Fibroblast of upper back skin (primary cell): Measurements from ENCODE around the gene STOM.

Source experiments
- DNase-seq: peaks from one replicate; pipeline ENCODE4 v3.0.0-alpha.2; 2013

The STOM gene

DNA sequence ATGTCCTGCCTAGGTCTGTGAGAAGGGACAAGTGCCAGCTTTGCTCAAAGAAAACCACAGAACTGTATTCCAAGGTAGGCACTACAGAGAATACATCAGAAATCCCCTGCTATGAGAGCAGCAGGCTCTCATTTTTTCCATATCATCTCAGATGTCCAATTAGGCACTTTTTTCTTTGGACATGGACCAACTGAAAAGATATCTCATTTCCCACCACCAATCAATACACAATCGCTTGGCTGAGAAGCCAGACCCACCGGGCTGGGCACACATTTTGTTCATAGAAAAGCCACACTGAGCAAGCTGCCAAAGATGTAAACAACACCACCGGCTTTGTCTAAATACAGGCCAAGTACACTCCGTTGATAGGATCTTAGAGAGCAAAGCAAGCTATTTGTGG lies 25.9 kb downstream of the STOM start:
- no peak for DNase-seq

DNA sequence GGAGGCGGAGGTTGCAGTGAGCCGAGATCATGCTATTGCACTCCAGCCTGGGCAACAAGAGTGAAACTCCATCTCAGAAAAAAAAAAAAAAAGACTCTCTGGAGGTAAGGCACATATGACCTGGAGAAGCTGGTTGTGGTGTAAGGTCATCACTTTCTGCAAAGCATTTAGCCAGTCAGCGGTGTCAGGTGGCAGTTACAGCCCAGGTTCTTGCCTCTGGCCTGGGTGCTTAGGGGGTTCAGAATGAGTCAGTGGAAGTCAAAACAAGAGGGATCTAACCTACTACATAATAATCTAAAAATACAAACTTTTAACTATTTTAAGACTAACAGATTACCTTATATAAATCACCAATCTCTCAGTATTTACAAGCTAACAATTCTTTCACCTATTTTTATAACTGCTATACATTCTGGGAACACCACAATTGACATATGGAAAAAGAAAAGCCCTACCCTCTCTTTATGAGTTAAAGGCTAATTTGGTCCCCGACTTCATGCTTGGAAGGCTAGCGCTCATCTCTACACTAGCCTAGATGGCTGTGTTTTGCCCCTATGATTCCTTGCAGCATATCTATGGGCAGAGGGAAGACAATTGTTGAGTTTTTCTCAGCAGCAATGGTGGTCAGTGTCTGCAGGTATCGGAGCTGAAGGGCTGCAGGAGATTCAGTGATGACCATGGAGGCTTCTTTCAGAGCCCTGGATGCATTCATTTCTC lies 29.2 kb downstream of the STOM start:
- no peak for DNase-seq

DNA sequence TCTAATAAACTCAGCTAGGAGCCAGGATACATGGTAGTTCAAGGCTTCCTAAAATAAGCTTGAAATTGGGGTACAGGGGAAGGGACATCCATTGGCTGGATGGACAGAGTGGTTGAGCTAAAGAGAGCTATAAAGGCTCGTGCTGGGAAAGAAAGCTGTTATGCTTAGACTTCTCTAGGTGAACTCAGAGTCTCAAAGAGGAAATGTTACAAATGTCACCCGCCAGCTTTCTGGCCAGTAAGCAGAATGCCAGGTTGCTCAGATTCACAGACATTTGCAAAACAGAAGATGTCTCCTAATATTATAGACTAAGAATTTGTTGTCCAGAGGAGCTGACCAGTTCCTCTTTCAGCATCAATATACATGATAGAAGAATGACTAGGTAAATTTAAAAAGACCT lies 30.6 kb downstream of the STOM start:
- no peak for DNase-seq

DNA sequence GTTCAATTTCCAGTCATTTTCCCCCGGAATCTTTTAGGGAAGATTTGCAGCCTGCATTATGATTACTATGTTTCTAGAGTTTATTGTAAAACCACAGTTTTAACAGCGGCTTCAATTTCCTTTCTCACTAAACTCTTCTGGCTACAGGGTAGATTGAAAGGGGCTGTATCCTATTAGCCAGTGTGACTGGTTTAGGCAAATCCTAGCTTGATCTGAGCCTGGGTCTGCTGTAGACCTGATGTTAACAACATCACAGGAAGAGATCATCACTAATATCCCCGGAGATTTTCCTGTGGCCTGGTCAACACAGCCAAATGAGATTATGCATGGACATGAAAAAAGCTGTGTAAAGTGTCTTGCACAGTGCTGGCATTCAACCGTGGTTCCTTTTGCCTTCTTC lies 33.4 kb downstream of the STOM start:
- DNase-seq: no peak

DNA sequence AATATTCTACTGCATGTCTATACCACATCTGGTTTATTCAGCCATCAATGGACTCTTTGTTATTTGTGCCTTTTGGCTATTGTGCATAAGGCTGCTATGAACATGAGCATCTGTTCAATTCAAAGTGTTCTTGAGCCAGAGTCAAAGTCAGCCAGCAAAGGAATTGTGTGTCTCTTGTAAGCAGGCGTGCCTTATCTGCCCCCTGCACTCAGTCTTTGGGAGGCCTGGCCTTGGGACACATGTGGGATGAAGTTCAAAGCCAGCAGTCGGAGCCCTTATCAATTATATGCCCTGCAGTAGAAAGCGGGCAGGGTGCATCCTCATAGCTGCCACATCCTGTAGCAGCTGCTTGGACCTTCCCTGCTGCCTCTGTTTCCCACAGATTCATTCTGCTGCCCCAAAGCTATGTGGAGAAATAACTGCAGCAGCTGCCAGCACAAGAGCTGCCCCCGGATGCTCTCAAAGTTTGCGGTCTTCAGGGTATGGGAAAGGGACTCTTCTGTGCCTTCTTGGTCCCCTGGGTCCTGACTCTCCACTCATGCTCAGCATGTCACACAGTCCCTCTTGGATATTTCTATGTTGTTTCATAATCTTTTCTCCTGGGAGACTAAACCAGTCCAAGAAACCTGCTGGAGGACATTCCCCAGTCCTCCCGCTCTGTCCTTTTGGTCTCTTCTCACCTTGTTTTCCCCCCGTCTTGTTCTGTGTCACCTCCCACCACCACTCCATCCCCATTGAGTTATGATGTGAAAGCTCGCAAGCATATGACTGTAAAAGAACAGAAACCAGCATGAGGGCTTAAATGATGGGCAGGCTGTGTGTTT lies 35.9 kb downstream of the STOM start:
- DNase-seq: no peak

DNA sequence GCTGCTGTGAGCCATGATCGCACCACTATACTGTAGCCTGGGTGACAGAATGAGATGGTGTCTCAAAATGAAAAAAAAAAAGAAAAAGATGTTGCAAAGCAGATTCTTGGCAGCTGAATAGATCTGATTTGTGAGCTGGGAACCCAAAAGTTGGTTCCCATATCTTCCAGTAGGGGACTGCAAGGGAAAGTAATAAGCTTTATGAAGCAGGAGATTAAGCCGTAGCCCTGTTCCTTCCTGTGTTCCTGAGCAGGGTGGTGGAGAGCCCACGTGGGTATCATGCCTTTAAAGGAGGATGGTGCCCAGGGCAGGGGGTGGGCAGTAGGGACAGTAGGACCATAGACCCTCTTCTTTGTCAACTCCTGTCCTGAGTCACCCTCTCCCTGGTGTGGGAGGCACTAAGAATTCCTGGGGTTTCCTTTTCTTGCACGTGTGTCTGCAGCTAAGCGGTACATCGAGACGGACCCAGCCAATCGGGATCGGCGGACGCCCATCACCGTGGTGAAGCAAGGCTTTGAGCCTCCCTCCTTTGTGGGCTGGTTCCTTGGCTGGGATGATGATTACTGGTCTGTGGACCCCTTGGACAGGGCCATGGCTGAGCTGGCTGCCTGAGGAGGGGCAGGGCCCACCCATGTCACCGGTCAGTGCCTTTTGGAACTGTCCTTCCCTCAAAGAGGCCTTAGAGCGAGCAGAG lies 37.9 kb downstream of the STOM start:
- peak; percentile 58 for DNase-seq

DNA sequence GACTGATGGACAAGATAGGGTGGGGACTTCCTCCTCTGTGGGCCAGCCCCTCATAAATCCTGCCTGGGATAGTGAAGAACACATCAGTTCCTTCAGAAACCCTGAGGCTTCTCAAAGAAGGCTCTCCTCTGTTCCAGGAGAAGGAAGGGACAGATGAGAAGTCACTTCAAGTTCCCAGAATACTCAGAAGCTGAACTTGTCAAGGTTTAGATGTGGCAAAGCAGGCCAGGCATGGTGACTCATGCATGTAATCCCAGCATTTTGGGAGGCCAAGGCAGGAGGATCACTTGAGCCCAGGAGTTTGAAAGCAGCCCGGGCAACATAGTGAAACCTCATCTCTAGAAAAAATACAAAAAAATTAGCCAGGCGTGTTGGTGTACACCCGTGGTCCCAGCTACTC lies 38.5 kb downstream of the STOM start:
- DNase-seq: no peak

DNA sequence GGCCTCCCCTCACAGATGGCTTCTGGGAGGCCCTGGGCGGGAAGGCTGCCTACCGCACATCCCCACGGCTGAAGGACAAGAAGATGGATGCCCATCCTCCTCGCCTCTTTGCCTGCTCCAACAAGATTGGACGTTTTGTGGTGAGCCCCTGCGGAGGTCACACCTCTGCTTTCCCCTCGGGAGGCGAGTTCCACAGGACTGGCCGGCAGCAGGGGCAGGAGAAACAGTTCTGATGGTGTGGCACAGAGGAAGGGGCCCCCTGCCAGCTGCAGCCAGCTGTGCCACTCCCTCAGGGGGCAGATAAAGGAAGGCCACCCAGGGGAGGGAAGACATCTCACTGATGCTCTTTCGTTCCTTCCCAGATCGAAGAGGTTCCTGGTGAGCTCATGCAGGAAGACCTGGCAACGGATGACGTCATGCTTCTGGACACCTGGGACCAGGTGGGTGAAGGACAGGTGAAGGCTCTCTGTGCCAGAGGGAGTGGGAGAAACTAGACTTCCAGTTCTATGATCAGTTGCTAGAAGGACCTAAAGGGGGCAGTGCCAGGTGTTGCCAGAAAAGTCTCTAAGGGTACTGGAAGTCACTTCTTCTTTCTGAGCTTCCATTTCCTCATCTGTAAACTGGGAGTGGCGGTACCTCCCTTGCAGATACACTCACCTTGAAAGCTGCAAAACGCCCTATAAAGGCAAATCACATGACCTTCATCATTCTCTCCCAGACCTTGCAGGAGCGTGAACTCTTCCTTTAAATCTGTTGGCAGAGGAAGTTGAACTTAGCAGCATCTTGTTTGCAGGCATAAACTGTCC lies 41.0 kb downstream of the STOM start:
- no peak for DNase-seq

DNA sequence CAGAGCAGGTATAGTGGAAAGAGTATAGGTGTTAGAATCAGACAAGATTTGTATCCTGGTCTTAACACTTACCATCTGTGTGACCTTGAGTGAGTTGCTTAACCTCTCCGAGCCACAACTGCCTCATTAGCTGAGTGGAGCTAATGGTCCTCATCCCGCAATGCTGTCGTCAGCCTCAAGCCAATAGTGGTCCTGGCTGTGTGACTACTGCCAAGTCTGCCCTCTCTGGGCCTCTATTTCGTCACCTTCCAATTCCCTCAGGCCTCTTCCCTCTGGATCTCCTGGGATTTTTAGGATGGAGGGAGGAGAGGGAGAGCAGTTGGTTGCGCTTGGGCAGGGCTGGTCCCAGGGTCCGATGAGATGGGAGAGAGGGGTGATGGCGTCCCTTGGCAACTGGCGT lies 41.6 kb downstream of the STOM start:
- no peak for DNase-seq

DNA sequence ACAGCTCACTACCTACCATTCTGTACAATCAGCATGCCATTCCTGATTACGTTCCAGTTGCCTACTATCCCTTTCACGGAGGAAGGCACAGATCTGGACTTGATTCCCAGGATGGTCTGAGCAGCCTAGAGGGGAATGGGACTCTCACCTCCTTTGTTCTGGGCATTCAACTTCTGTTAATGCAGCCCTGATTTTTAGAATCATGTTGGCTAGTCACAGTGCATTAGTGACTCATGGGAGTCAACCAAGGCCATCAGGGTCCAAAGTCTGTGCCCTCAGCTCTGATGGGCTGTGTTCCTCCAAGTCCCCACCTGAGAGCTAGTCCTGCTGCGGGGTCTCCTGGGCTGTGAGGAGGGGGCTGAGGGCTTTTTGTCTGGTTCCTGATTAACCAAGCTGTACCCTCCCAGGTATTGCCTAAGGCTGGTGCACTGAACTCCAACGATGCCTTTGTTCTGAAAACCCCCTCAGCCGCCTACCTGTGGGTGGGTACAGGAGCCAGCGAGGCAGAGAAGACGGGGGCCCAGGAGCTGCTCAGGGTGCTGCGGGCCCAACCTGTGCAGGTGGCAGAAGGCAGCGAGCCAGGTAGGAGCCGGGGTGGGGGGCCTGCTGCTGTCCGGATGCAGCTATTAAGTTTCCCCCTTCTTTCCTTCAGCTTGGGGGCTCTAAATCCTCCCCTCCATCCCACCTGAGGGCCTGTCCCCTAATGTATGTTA lies 43.0 kb downstream of the STOM start:
- no peak for DNase-seq

DNA sequence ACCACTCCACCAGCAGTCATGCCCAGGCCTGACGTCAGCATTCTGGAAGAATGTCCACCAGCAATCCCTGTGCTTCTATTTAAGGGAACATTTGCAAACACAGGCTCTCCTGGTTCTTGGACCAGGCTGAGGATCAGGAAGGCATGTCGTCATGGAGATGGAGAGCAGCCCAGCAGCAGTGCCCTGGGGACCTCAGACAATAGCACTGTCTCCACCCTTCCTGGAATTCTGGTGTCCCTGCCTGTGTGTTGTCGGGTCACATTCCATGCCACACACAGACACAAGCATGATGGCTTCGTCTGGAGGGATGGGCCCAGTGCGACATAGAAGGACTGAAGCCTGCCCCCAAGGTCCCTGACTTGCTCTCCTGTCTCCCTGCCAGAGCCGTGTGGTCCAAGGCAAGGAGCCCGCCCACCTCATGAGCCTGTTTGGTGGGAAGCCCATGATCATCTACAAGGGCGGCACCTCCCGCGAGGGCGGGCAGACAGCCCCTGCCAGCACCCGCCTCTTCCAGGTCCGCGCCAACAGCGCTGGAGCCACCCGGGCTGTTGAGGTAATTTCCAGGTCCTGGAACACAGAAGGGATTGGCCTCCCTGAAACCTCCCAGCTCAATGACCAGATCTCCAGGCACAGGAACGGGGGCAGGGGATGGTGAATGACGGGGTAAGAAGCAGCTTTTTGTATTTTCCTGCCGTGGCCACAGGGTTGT lies 43.8 kb downstream of the STOM start:
- DNase-seq: peak; percentile 72

DNA sequence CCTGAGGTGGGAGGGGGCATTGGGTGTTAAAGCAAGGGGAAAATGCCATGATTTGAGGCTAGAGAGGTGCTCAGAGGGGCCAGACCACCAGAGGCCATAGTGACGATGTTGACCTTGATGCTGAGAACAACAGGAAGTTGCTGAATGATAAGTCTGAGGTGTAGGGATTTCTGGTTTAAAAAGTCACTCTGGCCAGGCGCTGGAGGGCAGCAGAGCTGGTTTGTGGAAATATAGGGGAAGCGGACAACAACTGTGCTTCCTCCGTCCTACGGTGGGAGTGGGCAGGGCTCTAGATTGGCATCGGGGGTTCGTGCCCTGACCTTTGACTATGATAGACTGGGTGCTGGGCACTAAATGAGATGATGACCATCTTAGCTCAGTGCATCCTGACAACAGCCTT lies 44.7 kb downstream of the STOM start:
- no peak for DNase-seq

DNA sequence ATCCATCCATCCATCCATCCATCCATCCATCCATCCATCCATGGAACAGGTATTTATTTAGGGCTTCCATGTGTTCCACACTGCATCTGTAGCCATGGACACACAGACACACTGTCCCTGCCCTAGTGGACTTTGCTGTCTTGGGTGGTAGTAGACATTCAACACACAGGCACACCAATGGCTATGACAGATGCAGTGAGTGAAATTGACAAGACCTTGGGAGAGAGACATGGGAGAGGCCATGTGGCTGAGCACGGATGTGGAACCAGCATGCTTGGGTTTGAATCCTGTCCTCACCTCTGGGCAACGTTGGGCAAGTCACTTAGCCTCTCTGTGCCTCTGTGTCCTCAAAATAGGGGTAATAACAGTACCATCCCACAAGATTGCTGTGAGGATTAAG lies 45.3 kb downstream of the STOM start:
- DNase-seq: no peak

DNA sequence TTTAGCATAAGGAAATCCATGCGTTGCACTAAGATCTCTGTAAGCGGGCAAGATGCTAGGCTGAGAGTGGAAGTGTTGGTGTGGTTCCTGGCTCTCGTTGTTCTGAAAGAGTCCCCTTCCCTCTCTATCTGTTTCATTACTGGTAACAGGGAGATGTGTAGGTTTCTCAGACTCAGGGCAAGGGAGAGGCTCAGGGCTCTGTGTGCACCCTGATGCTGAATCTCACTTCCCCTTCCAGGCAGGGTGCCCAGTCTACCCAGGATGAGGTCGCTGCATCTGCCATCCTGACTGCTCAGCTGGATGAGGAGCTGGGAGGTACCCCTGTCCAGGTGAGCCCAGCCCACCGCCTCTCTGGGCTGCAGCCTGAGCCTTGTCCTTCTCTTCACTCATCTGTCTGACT lies 45.7 kb downstream of the STOM start:
- DNase-seq: no peak

DNA sequence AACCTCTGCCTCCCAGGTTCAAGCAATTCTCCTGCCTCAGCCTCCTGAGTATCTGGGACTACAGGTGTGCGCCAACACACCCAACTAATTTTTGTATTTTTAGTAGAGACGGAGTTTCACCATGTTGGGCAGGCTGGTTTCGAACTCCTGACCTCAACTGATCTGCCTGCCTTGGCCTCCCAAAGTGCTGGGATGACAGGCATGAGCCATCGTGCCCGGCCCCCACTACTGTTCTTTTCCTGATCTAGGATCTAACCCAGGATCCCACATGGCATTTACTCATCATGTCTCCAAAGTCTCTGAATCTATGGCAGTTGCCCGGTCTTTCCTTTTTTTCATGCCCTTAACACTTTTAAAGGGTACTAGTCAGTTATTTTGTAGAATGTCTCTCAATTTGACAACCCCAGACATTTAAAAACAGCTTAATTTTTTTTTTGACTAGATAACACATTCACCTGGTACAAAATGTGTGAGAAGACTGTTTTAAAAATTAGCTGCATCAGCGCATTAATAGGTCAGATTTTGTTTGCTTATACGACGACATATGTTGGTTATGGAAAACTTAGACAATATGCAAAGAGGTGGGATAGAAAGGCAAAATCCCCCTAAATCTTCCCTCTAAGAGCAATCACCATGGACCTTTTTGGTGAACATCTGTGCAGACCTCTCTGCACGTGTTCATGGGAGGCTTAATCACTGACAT lies 46.5 kb downstream of the STOM start:
- DNase-seq: no peak

DNA sequence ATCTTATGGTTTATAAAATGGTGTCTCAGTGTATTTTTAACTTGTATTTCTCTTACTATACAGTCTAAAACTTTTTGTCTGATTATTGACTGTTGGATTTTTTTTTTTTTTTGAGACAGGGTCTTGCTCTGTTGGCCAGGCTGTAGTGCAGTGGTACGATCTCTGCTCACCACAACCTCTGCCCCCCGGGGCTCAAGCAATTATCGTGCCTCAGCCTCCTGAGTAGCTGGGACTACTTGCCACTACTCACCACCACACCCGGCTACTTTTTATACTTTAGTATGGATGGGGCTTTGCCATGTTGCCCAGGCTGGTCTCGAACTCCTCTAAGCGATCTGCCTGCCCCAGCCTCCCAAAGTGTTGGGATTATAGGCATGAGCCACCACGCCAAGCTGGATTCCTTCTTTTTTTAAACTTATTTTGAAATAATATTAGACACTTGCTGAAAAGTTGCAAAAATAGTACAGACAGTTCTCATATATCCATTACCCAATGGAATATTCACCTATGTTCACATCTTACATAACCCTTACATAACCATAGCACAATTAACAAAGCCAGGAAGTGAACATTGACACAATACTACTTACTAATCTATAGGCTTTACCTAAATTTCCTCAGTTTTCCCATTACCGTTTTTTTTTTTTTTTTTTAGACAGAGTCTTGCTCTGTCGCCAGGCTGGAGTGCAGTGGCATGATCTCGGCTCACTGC lies 47.2 kb downstream of the STOM start:
- no peak for DNase-seq

DNA sequence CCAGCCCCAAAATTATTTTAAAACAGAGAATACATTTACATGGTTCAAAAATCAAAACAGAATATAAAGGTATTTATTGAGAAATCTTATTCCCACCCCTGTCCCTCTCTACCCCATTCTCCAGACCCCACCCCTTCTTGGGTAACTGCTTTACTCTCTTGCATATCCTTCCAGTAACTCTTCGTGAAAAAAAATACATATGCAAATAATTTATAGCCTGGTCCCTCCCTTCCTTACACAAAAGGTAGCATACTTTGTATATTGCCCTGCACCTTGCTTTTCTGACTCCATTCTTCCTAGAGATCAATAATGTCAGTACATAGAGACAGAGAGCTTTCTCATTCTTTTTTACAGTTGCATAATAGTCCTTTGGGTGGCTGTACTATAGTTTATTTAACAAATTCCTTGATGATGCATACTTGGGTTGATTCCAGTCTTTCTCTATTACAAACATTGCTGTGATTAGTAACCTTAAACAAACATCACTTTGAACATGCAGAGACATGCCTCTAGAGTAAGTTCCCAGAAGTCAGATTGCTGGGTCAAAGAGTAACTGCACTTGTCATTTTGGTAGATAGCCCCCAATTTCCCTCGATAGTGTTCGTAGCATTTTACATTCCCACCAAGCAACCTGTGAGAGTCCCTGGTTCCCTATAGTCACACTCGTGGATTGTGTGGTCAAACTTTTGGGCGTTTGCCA lies 47.9 kb downstream of the STOM start:
- DNase-seq: peak; percentile 86

DNA sequence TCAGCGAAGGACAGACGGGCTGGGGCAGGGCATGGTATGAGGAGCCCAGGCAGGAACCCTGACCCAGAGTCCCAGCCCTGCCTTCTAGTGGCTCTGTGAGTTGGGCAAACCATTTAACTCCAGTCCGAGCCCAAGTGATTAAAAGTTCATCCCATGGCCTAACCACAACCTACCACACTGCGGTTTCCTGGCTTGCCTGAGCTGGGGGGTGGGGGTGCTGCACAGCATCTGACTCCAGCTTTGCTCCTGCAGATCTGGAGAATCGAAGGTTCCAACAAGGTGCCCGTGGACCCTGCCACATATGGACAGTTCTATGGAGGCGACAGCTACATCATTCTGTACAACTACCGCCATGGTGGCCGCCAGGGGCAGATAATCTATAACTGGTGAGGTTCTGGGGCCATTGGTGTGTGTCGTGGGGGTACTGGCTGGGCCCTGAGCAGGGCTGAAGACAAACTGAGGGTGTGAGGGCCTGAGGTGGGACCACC lies 49.0 kb downstream of the STOM start:
- DNase-seq: peak; percentile 18

DNA sequence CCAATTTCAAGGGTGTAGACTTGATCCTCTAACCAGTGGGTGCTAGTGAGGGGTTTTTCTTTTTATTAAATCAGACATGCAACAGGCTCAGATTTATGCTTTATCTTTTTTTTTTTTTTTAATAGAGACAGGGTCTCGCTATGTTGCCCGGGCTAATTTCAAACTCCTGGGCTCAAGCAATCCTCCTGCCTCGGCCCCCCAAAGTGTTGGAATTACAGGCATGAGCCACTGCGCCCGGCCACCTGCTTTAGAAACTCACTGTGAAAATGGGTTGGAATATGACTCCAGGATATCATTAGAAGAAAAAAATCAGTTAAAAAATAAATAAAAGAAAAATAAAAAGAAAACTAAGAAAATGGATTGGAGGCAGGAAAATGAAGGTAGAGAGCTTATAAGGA lies 50.7 kb downstream of the STOM start:
- DNase-seq: no peak
